H9 (cell line): Measurements from ENCODE around the gene SLC25A17. TPM values are rescaled to one million over a fixed set of nuclear protein-coding genes. Genes with fewer than 3 reads are reported as not detected.

Experiments used
- DNase-seq: peaks from one replicate; pipeline ENCODE4 v3.0.0-alpha.2; 2017
- H2AFZ ChIP-seq: one replicate; pipeline ENCODE4 v1.6.1; 2013; ENCODE audit warnings: mild to moderate bottlenecking, low read length, control low read depth, moderate library complexity
- H2AK5ac ChIP-seq: 2 replicates; pipeline ENCODE4 v1.6.1; 2013; ENCODE audit warnings: low read length, control low read depth, mixed read lengths; ENCODE audit not compliant: insufficient read length
- H2BK120ac ChIP-seq: one replicate; pipeline ENCODE4 v1.6.1; 2013; ENCODE audit warnings: low read depth, mild to moderate bottlenecking, low read length, control low read depth, inconsistent platforms; ENCODE audit not compliant: poor library complexity, severe bottlenecking
- H2BK12ac ChIP-seq: 2 replicates; pipeline ENCODE4 v1.6.1; 2013; ENCODE audit warnings: low read length, control low read depth, mixed read lengths, low read depth; ENCODE audit not compliant: insufficient read length
- H2BK15ac ChIP-seq: 2 replicates; pipeline ENCODE4 v1.6.1; 2013; ENCODE audit warnings: low read depth, low read length, control low read depth
- H2BK20ac ChIP-seq: one replicate; pipeline ENCODE4 v1.6.1; 2013; ENCODE audit warnings: low read depth, mild to moderate bottlenecking, low read length, control low read depth, inconsistent platforms; ENCODE audit not compliant: poor library complexity, severe bottlenecking
- H2BK5ac ChIP-seq: 2 replicates; pipeline ENCODE4 v1.6.1; 2013; ENCODE audit warnings: low read length, control low read depth, mixed read lengths; ENCODE audit not compliant: insufficient read length
- H3K14ac ChIP-seq: 2 replicates; pipeline ENCODE4 v1.6.1; 2013; ENCODE audit warnings: low read length, control low read depth; ENCODE audit not compliant: insufficient read depth
- H3K18ac ChIP-seq: 2 replicates; pipeline ENCODE4 v1.6.1; 2013; ENCODE audit warnings: low read depth, mild to moderate bottlenecking, mixed read lengths, low read length, control low read depth; ENCODE audit not compliant: insufficient read length
- H3K23ac ChIP-seq: 2 replicates; pipeline ENCODE4 v1.6.1; 2013; ENCODE audit warnings: low read length, control low read depth, mixed read lengths, low read depth; ENCODE audit not compliant: insufficient read length
- H3K23me2 ChIP-seq: 2 replicates; pipeline ENCODE4 v1.6.1; 2013; ENCODE audit warnings: low read depth, mild to moderate bottlenecking, mixed read lengths, low read length, control low read depth; ENCODE audit not compliant: insufficient read length, poor library complexity, severe bottlenecking
- H3K27ac ChIP-seq: 2 replicates; pipeline ENCODE4 v1.5.1; 2013; ENCODE audit warnings: low read length, control low read depth, mixed read lengths, low read depth; ENCODE audit not compliant: insufficient read length
- H3K27me3 ChIP-seq: 2 replicates; pipeline ENCODE4 v1.6.1; 2013; ENCODE audit warnings: low read length, control low read depth, inconsistent platforms; ENCODE audit not compliant: insufficient read depth
- H3K4ac ChIP-seq: 2 replicates; pipeline ENCODE4 v1.6.1; 2013; ENCODE audit warnings: low read depth, mild to moderate bottlenecking, control low read depth, inconsistent platforms, low read length, moderate library complexity
- H3K4me1 ChIP-seq: 2 replicates; pipeline ENCODE4 v1.6.1; 2013; ENCODE audit warnings: low read length, control low read depth, inconsistent platforms; ENCODE audit not compliant: insufficient read depth
- H3K4me2 ChIP-seq: 2 replicates; pipeline ENCODE4 v1.6.1; 2013; ENCODE audit warnings: low read length, control low read depth, mixed read lengths; ENCODE audit not compliant: insufficient read length, insufficient read depth
- H3K56ac ChIP-seq: 2 replicates; pipeline ENCODE4 v1.6.1; 2013; ENCODE audit warnings: low read depth, mild to moderate bottlenecking, mixed read lengths, low read length, control low read depth; ENCODE audit not compliant: insufficient read length
- H3K79me1 ChIP-seq: 2 replicates; pipeline ENCODE4 v1.6.1; 2013; ENCODE audit warnings: low read depth, mild to moderate bottlenecking, moderate library complexity, low read length, control low read depth, inconsistent platforms; ENCODE audit not compliant: insufficient read depth, poor library complexity, severe bottlenecking
- H3K79me2 ChIP-seq: 2 replicates; pipeline ENCODE4 v1.6.1; 2013; ENCODE audit warnings: low read length, control low read depth, inconsistent platforms; ENCODE audit not compliant: insufficient read depth
- H3K9ac ChIP-seq: 2 replicates; pipeline ENCODE4 v1.6.1; 2013; ENCODE audit warnings: low read length, control low read depth, mixed read lengths; ENCODE audit not compliant: insufficient read length; ENCODE audit errors: extremely low read depth
- H3K9me3 ChIP-seq: one replicate; pipeline ENCODE4 v1.6.1; 2013; ENCODE audit warnings: low read depth, low read length, inconsistent platforms; ENCODE audit not compliant: control insufficient read depth
- H3T11ph ChIP-seq: one replicate; pipeline ENCODE4 v1.6.1; 2013; ENCODE audit warnings: mild to moderate bottlenecking, low read length, control low read depth, inconsistent platforms
- H4K20me1 ChIP-seq: one replicate; pipeline ENCODE4 v1.6.1; 2013; ENCODE audit not compliant: control insufficient read depth, insufficient read length, insufficient read depth
- H4K5ac ChIP-seq: 2 replicates; pipeline ENCODE4 v1.6.1; 2013; ENCODE audit warnings: low read depth, mild to moderate bottlenecking, mixed read lengths, low read length, control low read depth; ENCODE audit not compliant: insufficient read length
- H4K8ac ChIP-seq: replicated peaks from 2 replicates; pipeline ENCODE4 v1.6.1; 2013; ENCODE audit warnings: low read length, control low read depth, mixed read lengths, low read depth; ENCODE audit not compliant: insufficient read length
- H4K91ac ChIP-seq: 2 replicates; pipeline ENCODE4 v1.6.1; 2013; ENCODE audit warnings: low read depth, mild to moderate bottlenecking, moderate library complexity, mixed read lengths, low read length, control low read depth; ENCODE audit not compliant: insufficient read length
- H3K27ac Mint-ChIP-seq, 3 experiments: 2 replicates in 2 of 3; 3 replicates in 1 of 3; pipeline ENCODE4 v1.8.0; 2020 to 2021; ENCODE audit warnings: mixed read lengths in 3 of 3, mild to moderate bottlenecking in 1 of 3, moderate library complexity in 1 of 3
- H3K27me3 Mint-ChIP-seq: 2 replicates; pipeline ENCODE4 v1.8.0; 2021; ENCODE audit warnings: low read depth, mild to moderate bottlenecking, moderate library complexity, mixed read lengths
- H3K36me3 Mint-ChIP-seq, 3 experiments: 2 replicates in 2 of 3; 3 replicates in 1 of 3; pipeline ENCODE4 v1.8.0; 2020 to 2021; ENCODE audit warnings: low read depth in 3 of 3, mixed read lengths in 3 of 3; ENCODE audit not compliant: insufficient read depth in 1 of 3
- H3K4me1 Mint-ChIP-seq, 2 experiments: 2 replicates each; pipeline ENCODE4 v1.8.0; 2020; ENCODE audit warnings: mixed read lengths in 2 of 2
- H3K4me3 Mint-ChIP-seq, 2 experiments: 2 replicates in 1 of 2; 3 replicates in 1 of 2; pipeline ENCODE4 v1.8.0; 2020 to 2021; ENCODE audit warnings: mild to moderate bottlenecking in 2 of 2, mixed read lengths in 2 of 2, moderate library complexity in 1 of 2
- H3K9me3 Mint-ChIP-seq, 2 experiments: 2 replicates in 1 of 2; 3 replicates in 1 of 2; pipeline ENCODE4 v1.8.0; 2020; ENCODE audit warnings: mild to moderate bottlenecking in 2 of 2, mixed read lengths in 2 of 2, moderate library complexity in 1 of 2
- WGBS: extraction: QIAGEN DNeasy Blood & Tissue Kit; methylation state at CpG from one replicate; pipeline ENCODE4 v1.1.7; 2013; ENCODE audit warnings: missing lambda C conversion rate, low lambda C conversion rate, mixed read lengths; ENCODE audit not compliant: insufficient read length; ENCODE audit errors: extremely low coverage; 5-methylcytosine and 5-hydroxymethylcytosine counted together
- total RNA-seq: library from RNA; stranded (reverse); gene quantifications from 2 replicates; pipeline ENCODE4 v1.2.1, GENCODE V29; 2021
- TF ChIP-seq, protein P1 (sequence below): fragments of 200-600 bp; sonication (generic); conservative IDR thresholded peaks from 3 replicates; pipeline ENCODE4 v1.8.0; 2021; ENCODE audit warnings: antibody characterized with exemption, mild to moderate bottlenecking

SLC25A17 gene
- total RNA-seq, 1 experiment from 2014 or later = 26.5 TPM

DNA sequence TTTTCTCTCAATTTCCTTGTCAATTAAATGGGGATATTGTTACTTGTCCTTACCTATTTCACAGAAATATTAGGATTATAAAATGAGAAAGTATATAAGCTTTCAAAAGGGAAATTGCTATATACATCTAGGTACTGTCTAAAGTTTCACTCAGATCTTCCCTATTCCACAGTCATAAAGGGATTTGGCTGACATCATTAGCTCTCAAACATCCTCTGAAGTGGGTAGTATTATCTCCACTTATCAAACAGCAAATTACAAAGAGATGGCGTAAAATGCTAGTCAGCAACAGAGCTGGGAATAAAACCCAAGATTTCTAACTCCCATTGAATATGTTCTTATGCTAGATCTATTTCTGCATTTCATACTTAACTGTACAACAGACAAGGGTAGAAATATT, 50.9 kb downstream of the SLC25A17 start:
- H2BK20ac ChIP-seq = no peak overlapping the region
- no peak overlapping the region for H2BK120ac ChIP-seq
- no peaks in the 10 kb centered on the region for H3K27me3 ChIP-seq
- no peaks in the 10 kb centered on the region for H3K9me3 ChIP-seq
- TF ChIP-seq, protein P1, sequence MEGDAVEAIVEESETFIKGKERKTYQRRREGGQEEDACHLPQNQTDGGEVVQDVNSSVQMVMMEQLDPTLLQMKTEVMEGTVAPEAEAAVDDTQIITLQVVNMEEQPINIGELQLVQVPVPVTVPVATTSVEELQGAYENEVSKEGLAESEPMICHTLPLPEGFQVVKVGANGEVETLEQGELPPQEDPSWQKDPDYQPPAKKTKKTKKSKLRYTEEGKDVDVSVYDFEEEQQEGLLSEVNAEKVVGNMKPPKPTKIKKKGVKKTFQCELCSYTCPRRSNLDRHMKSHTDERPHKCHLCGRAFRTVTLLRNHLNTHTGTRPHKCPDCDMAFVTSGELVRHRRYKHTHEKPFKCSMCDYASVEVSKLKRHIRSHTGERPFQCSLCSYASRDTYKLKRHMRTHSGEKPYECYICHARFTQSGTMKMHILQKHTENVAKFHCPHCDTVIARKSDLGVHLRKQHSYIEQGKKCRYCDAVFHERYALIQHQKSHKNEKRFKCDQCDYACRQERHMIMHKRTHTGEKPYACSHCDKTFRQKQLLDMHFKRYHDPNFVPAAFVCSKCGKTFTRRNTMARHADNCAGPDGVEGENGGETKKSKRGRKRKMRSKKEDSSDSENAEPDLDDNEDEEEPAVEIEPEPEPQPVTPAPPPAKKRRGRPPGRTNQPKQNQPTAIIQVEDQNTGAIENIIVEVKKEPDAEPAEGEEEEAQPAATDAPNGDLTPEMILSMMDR = no peak
- H3K4me1 ChIP-seq = no peaks in the 10 kb centered on the region
- no peak overlapping the region for H3T11ph ChIP-seq
- no peak overlapping the region for H3K18ac ChIP-seq
- H3K4me1 Mint-ChIP-seq = no peaks in the 10 kb centered on the region
- H4K5ac ChIP-seq = no peak overlapping the region
- H3K4me3 Mint-ChIP-seq = no peak overlapping the region
- H3K4ac ChIP-seq = no peak overlapping the region
- H4K8ac ChIP-seq = no peak overlapping the region
- WGBS = no CpG with 5 or more reads among the region's 1 CpG
- H4K91ac ChIP-seq = no peak overlapping the region
- H3K9ac ChIP-seq = no peak overlapping the region
- no peak overlapping the region for H2BK15ac ChIP-seq
- no peak overlapping the region for H2AFZ ChIP-seq
- H3K23ac ChIP-seq = no peak overlapping the region
- no peak for DNase-seq
- H3K56ac ChIP-seq = no peak overlapping the region
- no peak overlapping the region for H3K14ac ChIP-seq
- no peak overlapping the region for H2AK5ac ChIP-seq
- H3K27ac ChIP-seq = no peak overlapping the region
- no peaks in the 10 kb centered on the region for H3K23me2 ChIP-seq
- no peaks in the 10 kb centered on the region for H3K27me3 Mint-ChIP-seq
- no peak overlapping the region for H3K4me2 ChIP-seq
- peaks cover 7 to 28% (median 26%) of the 10 kb centered on the region in 3 experiments; a peak in 5 of 7 replicates for H3K36me3 Mint-ChIP-seq
- H3K27ac Mint-ChIP-seq = no peak overlapping the region
- no peak overlapping the region for H2BK12ac ChIP-seq
- no peaks in the 10 kb centered on the region for H3K79me2 ChIP-seq
- H2BK5ac ChIP-seq = no peak overlapping the region
- no peaks in the 10 kb centered on the region for H4K20me1 ChIP-seq
- no peaks in the 10 kb centered on the region for H3K79me1 ChIP-seq
- no peaks in the 10 kb centered on the region for H3K9me3 Mint-ChIP-seq
